GM20000 (cell line): ENCODE measurements around the gene IGF1R.

Experiments
- DNase-seq: peaks from one replicate; pipeline ENCODE4 v3.0.0; 2012; ENCODE audit warnings: low spot score
- TF ChIP-seq, protein P1 (sequence below): IDR thresholded peaks from 2 replicates; pipeline ENCODE4 v1.5.1; 2012; ENCODE audit warnings: mild to moderate bottlenecking, control low read depth; ENCODE audit errors: extremely low read depth, missing control alignments

Gene IGF1R

DNA sequence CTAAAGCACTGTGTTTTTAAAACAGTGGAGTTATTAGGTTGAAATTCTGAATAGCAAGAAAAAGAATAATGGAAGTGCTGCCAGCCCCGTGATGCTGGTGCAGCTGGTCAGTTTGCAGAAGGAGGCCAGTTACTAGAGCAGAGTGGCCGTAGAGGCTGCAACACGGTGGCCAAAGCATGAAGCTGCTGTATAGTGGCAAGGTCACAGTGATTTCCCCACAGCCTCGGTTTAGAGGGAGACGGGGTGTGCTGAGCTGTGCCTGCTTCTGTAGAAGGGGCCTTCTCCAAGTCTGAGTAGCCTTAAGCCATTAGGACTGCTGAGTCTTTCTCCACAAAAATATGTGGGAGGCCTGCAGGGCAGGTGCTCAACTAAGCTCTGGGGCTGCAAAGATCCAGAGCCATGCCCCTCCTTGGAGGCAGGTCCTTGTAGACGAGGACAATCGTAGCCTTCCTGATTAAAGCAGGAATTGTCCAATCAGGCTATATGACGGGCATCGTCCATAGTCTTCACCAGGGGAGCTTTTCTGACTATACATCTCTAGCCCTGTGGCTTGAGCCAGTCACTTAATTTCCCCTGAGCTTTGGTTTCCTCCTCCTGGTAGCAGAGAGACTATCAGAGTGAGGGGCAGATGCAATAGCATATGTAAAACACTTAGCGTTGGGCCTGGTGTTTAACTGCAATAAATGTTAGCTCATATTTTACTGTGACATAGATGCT, 207.6 kb downstream of the IGF1R start:
- no peak for DNase-seq
- TF ChIP-seq, protein P1, sequence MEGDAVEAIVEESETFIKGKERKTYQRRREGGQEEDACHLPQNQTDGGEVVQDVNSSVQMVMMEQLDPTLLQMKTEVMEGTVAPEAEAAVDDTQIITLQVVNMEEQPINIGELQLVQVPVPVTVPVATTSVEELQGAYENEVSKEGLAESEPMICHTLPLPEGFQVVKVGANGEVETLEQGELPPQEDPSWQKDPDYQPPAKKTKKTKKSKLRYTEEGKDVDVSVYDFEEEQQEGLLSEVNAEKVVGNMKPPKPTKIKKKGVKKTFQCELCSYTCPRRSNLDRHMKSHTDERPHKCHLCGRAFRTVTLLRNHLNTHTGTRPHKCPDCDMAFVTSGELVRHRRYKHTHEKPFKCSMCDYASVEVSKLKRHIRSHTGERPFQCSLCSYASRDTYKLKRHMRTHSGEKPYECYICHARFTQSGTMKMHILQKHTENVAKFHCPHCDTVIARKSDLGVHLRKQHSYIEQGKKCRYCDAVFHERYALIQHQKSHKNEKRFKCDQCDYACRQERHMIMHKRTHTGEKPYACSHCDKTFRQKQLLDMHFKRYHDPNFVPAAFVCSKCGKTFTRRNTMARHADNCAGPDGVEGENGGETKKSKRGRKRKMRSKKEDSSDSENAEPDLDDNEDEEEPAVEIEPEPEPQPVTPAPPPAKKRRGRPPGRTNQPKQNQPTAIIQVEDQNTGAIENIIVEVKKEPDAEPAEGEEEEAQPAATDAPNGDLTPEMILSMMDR = no peak

DNA sequence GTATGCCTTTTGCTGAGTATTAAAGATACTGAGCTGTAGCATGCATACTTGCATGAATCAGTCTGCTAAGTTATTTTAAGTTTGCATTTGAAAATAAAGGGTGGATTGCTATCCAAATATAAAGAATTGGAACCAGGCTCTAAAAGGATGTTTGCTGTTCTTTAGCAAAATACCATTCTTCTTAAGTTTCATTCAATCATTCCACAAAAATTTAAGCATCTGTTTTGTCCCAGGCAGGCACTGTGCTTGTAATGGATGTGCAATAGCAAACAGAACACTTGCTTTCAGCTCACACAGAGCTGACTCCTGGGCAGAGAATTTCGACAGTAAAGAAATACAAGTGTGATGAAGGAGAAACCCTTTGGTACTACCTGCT, 208.2 kb downstream of the IGF1R start:
- no peak for DNase-seq

DNA sequence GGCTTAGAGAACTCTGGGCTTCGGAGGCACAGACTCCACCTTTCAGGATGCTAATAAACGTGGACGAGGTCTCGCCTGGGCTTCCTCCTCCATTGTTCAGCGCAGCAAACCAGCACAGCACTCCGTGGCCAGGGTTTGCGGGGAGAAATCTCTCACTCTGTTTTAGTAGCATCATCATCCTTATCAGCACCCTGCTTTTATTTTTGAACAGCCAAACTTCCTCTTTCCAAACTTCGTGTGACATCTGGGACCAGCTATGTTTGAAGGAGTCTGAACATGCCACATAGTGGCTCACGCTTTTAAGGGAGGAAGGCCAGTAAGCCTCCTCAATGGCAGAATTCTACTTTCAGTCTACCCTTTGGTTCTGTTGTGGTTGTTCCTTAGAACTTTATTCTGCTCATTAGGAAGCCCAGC, 210.3 kb downstream of the IGF1R start:
- no peak for DNase-seq
- TF ChIP-seq, protein P1 = no peak

More for the DNA sequence above, 208.2 kb downstream of the IGF1R start:
- TF ChIP-seq, protein P1 = no peak

DNA sequence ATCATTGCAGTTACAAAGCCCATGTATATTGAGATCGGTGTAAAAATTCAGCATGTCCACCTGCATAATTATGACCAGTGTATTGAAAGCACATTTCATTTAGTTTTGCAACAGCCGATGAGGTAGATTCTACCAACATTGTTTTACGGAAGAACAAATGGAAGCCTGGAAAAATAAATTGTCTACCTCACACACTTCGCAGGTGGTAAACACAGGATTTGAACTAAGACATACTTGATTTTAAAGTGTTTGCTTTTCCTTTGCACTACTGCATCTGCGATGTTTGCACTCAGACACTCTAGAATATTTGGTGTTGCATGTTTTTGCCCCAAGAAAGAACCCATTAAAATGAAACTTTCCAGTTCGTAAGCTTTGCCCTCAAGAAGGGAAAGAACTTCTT, 210.8 kb downstream of the IGF1R start:
- no peak for DNase-seq
- TF ChIP-seq, protein P1 = no peak

DNA sequence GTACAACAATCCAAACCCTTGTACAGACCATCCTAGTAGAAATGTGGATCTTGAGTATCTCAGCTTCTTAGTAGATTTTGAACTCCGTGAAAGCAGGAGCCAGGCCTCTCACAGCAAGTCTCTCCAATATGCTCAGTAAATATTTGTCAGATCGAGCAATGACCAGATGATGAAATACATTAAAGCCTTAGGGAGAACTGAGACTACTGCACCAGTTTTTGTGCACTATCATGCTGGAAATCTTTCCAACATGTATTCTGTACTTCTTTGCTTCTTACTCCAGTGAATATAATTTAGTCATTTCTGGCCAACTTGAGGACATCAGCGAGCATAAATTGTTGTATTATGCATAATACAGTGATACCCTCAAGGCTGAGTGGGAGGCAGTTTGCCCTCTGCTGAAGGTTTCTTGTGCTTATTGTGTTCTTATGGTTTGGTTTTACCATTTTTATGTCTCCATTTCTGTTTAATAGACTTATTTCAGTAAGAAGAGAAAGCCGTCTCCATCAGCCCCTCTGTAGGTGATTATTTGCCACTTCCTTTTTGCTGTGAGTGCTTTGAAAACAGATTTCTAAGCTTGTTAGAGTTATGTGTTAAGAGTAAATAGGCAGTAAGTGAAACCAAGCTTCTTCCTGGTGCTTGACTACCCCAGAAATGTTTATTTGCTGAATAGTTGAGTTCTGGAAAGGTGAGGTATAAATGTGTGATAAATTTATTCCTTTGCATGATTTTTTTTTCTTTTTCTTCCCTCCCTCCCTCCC, 212.1 kb downstream of the IGF1R start:
- no peak for DNase-seq

DNA sequence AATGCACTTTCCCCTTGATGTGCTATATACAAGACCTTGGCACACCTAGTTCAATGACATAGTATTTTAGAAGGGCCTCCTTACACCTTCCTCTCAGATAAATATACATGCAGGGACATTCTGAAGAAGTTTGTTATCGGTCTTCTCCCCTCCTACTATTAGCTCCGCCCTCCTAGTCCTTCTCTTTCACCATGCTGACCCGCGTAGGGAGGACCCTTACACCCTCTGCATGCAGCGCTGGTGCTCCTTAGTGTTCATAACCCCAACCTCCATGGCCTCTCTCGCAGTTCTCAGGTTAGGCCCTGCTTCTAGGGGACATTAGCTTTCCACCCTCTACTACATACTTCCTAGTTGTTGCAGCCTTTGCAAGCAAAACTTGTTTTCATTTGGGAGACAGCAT, 212.8 kb downstream of the IGF1R start:
- no peak for DNase-seq
- TF ChIP-seq, protein P1 = no peak

More for the DNA sequence above, 212.1 kb downstream of the IGF1R start:
- TF ChIP-seq, protein P1 = no peak

DNA sequence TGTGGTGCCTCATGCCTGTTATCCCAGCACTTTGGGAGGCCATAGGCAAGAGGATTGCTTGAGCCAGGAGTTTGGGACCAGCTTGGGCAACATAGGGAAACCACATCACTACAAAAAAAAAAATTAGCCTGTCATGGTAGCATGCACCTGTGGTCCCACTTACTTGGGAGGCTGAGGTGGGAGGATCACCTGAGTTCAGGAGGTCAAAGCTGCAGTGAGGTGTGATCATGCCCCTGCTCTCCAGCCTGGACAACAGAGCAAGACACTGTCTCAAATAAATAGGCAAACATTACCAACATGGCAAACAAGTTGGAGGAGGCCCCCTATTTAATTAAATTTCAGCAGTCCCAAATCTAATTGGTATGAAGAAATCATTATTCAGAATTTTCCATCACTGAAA, 215.6 kb downstream of the IGF1R start:
- DNase-seq = no peak
- TF ChIP-seq, protein P1 = no peak
